RWPE2 (cell line): ENCODE measurements around the gene OSBPL10.

ENCODE experiments used
- ATAC-seq: fragments of 200-7000 bp; cut with Tn5 transposase; 3 replicates; pipeline ENCODE4 v1.9.1; 2021; ENCODE audit warnings: low read depth
- DNase-seq: peaks from one replicate; pipeline ENCODE4 v3.0.0-alpha.2; 2020; ENCODE audit warnings: low spot score
- H3K27ac ChIP-seq: fragments of 450-650 bp; 2 replicates; pipeline ENCODE4 v1.5.1; 2017; ENCODE audit warnings: mild to moderate bottlenecking; ENCODE audit not compliant: poor library complexity, severe bottlenecking
- H3K27me3 ChIP-seq: fragments of 250-450 bp; sonication (Bioruptor Pico); 2 replicates; pipeline ENCODE4 v1.5.1; 2021; ENCODE audit warnings: mild to moderate bottlenecking, moderate library complexity; ENCODE audit not compliant: insufficient read depth, poor library complexity, severe bottlenecking
- H3K36me3 ChIP-seq: fragments of 250-450 bp; sonication (Bioruptor Pico); 2 replicates; pipeline ENCODE4 v1.5.1; 2020; ENCODE audit warnings: low read depth, mild to moderate bottlenecking, moderate library complexity
- H3K4me1 ChIP-seq: fragments of 250-450 bp; sonication (Bioruptor Pico); 2 replicates; pipeline ENCODE4 v1.5.1; 2021; ENCODE audit warnings: mild to moderate bottlenecking, moderate library complexity; ENCODE audit not compliant: insufficient read depth, poor library complexity, severe bottlenecking
- H3K4me3 ChIP-seq: fragments of 250-450 bp; sonication (Bioruptor Pico); 2 replicates; pipeline ENCODE4 v1.5.1; 2021; ENCODE audit warnings: mild to moderate bottlenecking, moderate library complexity; ENCODE audit not compliant: severe bottlenecking
- H3K9me3 ChIP-seq: fragments of 250-450 bp; sonication (Bioruptor Pico); 2 replicates; pipeline ENCODE4 v1.5.1; 2021; ENCODE audit warnings: mild to moderate bottlenecking, moderate library complexity; ENCODE audit not compliant: severe bottlenecking
- CTCF ChIP-seq: fragments of 450-650 bp; IDR thresholded peaks from one replicate; pipeline ENCODE4 v1.5.1; 2017; ENCODE audit warnings: mild to moderate bottlenecking, moderate library complexity; ENCODE audit not compliant: poor library complexity, severe bottlenecking

Gene OSBPL10

GRCh38 chr3:31804251-31805051 lies 176.6 kb downstream of the OSBPL10 start:
- no peak overlapping the region for H3K27ac ChIP-seq
- H3K4me1 ChIP-seq = peaks cover 8% of the 10 kb centered on the region
- no peaks in the 10 kb centered on the region for H3K9me3 ChIP-seq
- no peak for ATAC-seq
- DNase-seq = no peak
- no peaks in the 10 kb centered on the region for H3K27me3 ChIP-seq
- H3K4me3 ChIP-seq = no peak overlapping the region
- no peak for TF ChIP-seq CTCF
- H3K36me3 ChIP-seq = peaks cover 12% of the 10 kb centered on the region

- DNase-seq = no peak
- peaks cover 8% of the 10 kb centered on the region for H3K4me1 ChIP-seq
These were observed 177.9 kb downstream of the OSBPL10 start for GRCh38 chr3:31802981-31803740.

DNA sequence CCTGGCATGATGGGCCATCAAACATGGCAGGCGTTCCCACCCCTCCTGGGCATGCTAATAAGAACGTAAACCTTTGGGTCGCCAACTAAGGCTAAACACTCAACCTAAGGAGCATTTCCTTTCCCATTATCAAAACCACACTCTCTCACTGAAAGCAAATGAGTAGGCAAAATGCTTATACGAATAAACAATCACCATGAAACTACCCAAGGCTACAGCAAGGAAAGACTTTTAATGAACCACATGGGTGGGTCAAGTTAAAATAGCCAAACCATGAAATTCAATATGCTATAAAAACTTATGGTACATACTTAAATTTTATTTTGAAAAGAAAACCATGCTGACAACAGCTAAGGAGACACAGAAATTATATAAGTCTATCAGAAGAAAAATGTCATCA lies 180.6 kb downstream of the OSBPL10 start:
- H3K9me3 ChIP-seq = no peaks in the 10 kb centered on the region
- no peaks in the 10 kb centered on the region for H3K27me3 ChIP-seq
- peaks cover 21% of the 10 kb centered on the region for H3K36me3 ChIP-seq
- H3K4me3 ChIP-seq = no peak overlapping the region
- no peak overlapping the region for H3K27ac ChIP-seq
- ATAC-seq (no peak), DNase-seq (no peak)
- no peak for TF ChIP-seq CTCF
- H3K4me1 ChIP-seq = peaks cover 8% of the 10 kb centered on the region

More at GRCh38 chr3:31802981-31803740, 177.9 kb downstream of the OSBPL10 start:
- Histone ChIP-seq H3K27me3 (no peaks in the 10 kb centered on the region), H3K27ac (no peak overlapping the region), H3K4me3 (no peak overlapping the region), H3K36me3 (peaks cover 13% of the 10 kb centered on the region), H3K9me3 (no peaks in the 10 kb centered on the region)
- TF ChIP-seq CTCF = no peak
- ATAC-seq = no peak

GRCh38 chr3:31798840-31799239 lies 182.2 kb downstream of the OSBPL10 start:
- H3K9me3 ChIP-seq = no peaks in the 10 kb centered on the region
- no peak for TF ChIP-seq CTCF
- peaks cover 6% of the 10 kb centered on the region for H3K4me1 ChIP-seq
- no peak for ATAC-seq
- H3K27me3 ChIP-seq = no peaks in the 10 kb centered on the region
- peaks cover 17% of the 10 kb centered on the region for H3K36me3 ChIP-seq
- no peak for DNase-seq
- H3K27ac ChIP-seq = no peak overlapping the region
- no peak overlapping the region for H3K4me3 ChIP-seq
